GM12892 (cell line): ENCODE results near the gene MAP4K4.

Source experiments
- DNase-seq: peaks from one replicate; pipeline ENCODE4 v3.0.0; 2011; ENCODE audit not compliant: insufficient read length
- FAIRE-seq: peaks from 2 replicates; lab custom pipeline; 2011; peaks lifted over from hg19 to GRCh38; lab: Jason Lieb, UNC
- POLR2A ChIP-seq: IDR thresholded peaks from 2 replicates; pipeline ENCODE4 v1.6.1; 2011; ENCODE audit warnings: low read depth, low read length, control low read depth
- POLR2AphosphoS5 ChIP-seq: IDR thresholded peaks from 2 replicates; pipeline ENCODE4 v1.6.1; 2011; ENCODE audit warnings: low read depth, low read length, control low read depth
- TAF1 ChIP-seq: IDR thresholded peaks from 2 replicates; pipeline ENCODE4 v1.6.1; 2011; ENCODE audit warnings: low read depth, mild to moderate bottlenecking, control low read depth, low read length, borderline replicate concordance

Gene MAP4K4

GRCh38 chr2:101848769-101849410 lies 151.4 kb downstream of the MAP4K4 start:
- no peak for DNase-seq
- no peak for TF ChIP-seq POLR2A
- no peak for TF ChIP-seq TAF1
- FAIRE-seq, result no peak

- DNase-seq (no peak), FAIRE-seq (no peak)
- TF ChIP-seq POLR2AphosphoS5, result no peak
Measured at GRCh38 chr2:101850450-101850849, 152.9 kb downstream of the MAP4K4 start.

- FAIRE-seq, result no peak
- TF ChIP-seq TAF1 (no peak), POLR2A (no peak), POLR2AphosphoS5 (no peak)
- DNase-seq, result no peak
Measured at GRCh38 chr2:101850991-101851390, 153.5 kb downstream of the MAP4K4 start.

GRCh38 chr2:101852824-101853223 lies 155.3 kb downstream of the MAP4K4 start:
- no peak for TF ChIP-seq POLR2AphosphoS5
- no peak for TF ChIP-seq POLR2A
- no peak for TF ChIP-seq TAF1
- DNase-seq, result no peak
- no peak for FAIRE-seq

- no peak for FAIRE-seq
- no peak for TF ChIP-seq POLR2AphosphoS5
- TF ChIP-seq POLR2A, result no peak
- no peak for TF ChIP-seq TAF1
Measured at GRCh38 chr2:101854877-101855276, 157.4 kb downstream of the MAP4K4 start.

GRCh38 chr2:101855776-101856175 lies 158.3 kb downstream of the MAP4K4 start:
- FAIRE-seq (no peak), DNase-seq (no peak)
- no peak for TF ChIP-seq POLR2A
- TF ChIP-seq POLR2AphosphoS5, result no peak
- TF ChIP-seq TAF1, result no peak

More at GRCh38 chr2:101854877-101855276, 157.4 kb downstream of the MAP4K4 start:
- no peak for DNase-seq

- FAIRE-seq, result no peak
- TF ChIP-seq POLR2AphosphoS5 (no peak), POLR2A (no peak), TAF1 (no peak)
- DNase-seq, result no peak
Measured at GRCh38 chr2:101858246-101858645, 160.7 kb downstream of the MAP4K4 start.

- FAIRE-seq, result no peak
- no peak for DNase-seq
- no peak for TF ChIP-seq TAF1
- TF ChIP-seq POLR2A, result no peak
- no peak for TF ChIP-seq POLR2AphosphoS5
Measured at GRCh38 chr2:101858910-101859309, 161.4 kb downstream of the MAP4K4 start.

- TF ChIP-seq TAF1 (no peak), POLR2A (no peak), POLR2AphosphoS5 (no peak)
- DNase-seq (no peak), FAIRE-seq (no peak)
Measured at GRCh38 chr2:101859604-101860003, 162.1 kb downstream of the MAP4K4 start.

- DNase-seq (no peak), FAIRE-seq (no peak)
- TF ChIP-seq TAF1, result no peak
- no peak for TF ChIP-seq POLR2A
- TF ChIP-seq POLR2AphosphoS5, result no peak
Measured at GRCh38 chr2:101860157-101860556, 162.7 kb downstream of the MAP4K4 start.

GRCh38 chr2:101860782-101861181 lies 163.3 kb downstream of the MAP4K4 start:
- DNase-seq, result no peak
- FAIRE-seq, result no peak
- no peak for TF ChIP-seq TAF1
- no peak for TF ChIP-seq POLR2A
- no peak for TF ChIP-seq POLR2AphosphoS5

- no peak for DNase-seq
- no peak for FAIRE-seq
- TF ChIP-seq POLR2AphosphoS5, result no peak
- TF ChIP-seq POLR2A, result no peak
- no peak for TF ChIP-seq TAF1
Measured at GRCh38 chr2:101861382-101861781, 163.9 kb downstream of the MAP4K4 start.
